Endothelial cell (in vitro differentiated cells): ENCODE results near the gene SPAG17. TPM values are rescaled to one million over a fixed set of nuclear protein-coding genes. Genes with fewer than 3 reads are reported as not detected.

ENCODE experiments used
- DNase-seq: peaks from one replicate; pipeline ENCODE4 v3.0.0; 2021; ENCODE audit warnings: low spot score
- H3K27ac Mint-ChIP-seq: one replicate; pipeline ENCODE4 v1.8.0; 2021; ENCODE audit warnings: mixed read lengths, inconsistent platforms; ENCODE audit not compliant: unreplicated experiment
- H3K27me3 Mint-ChIP-seq: one replicate; pipeline ENCODE4 v1.8.0; 2021; ENCODE audit warnings: mild to moderate bottlenecking, moderate library complexity, mixed read lengths, inconsistent platforms; ENCODE audit not compliant: unreplicated experiment
- H3K36me3 Mint-ChIP-seq: one replicate; pipeline ENCODE4 v1.8.0; 2021; ENCODE audit warnings: mild to moderate bottlenecking, low read depth, mixed read lengths, inconsistent platforms; ENCODE audit not compliant: unreplicated experiment
- H3K4me1 Mint-ChIP-seq: one replicate; pipeline ENCODE4 v1.8.0; 2021; ENCODE audit warnings: mild to moderate bottlenecking, mixed read lengths, inconsistent platforms; ENCODE audit not compliant: unreplicated experiment
- H3K4me3 Mint-ChIP-seq: one replicate; pipeline ENCODE4 v1.8.0; 2021; ENCODE audit warnings: mild to moderate bottlenecking, mixed read lengths, inconsistent platforms; ENCODE audit not compliant: unreplicated experiment
- H3K9me3 Mint-ChIP-seq: one replicate; pipeline ENCODE4 v1.8.0; 2021; ENCODE audit warnings: mixed read lengths, inconsistent platforms; ENCODE audit not compliant: unreplicated experiment
- total RNA-seq: library from RNA; stranded (reverse); fragmentation: NEBNext Ultra II Directional; extraction: Animal tissue kit (Norgen Biotek cat#: 25700); gene quantifications from one replicate; pipeline ENCODE4 v1.2.1, GENCODE V29; 2021; ENCODE audit not compliant: unreplicated experiment
- TF ChIP-seq, protein P1 (sequence below): fragments of 200-600 bp; sonication (generic); IDR thresholded peaks from one replicate; pipeline ENCODE4 v1.5.0; 2021; ENCODE audit warnings: antibody characterized with exemption; ENCODE audit not compliant: unreplicated experiment

Gene SPAG17
- total RNA-seq, 1 donor from 2014 or later, result 9.5 TPM

DNA sequence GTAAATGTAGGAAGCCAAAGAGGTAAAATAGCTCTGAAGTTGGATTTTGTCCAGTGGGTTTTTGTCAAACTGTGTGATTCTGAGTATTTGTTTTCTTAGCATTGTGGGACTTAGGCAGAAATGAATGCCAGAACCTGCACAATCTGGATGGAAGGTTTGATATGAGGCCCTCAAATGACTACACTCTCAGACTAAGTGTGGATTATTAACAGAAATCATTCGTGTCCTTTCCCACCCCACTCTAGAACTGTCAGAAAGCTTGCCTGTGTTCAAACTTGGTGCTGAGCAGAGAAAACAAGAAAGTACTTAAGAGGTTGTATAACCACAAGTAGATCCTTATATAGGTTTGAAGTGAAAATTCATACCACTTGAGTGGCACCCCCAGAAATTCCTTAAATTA, 167.0 kb downstream of the SPAG17 start:
- Mint-ChIP-seq H3K9me3 (no peaks in the 10 kb centered on the region), H3K4me3 (no peak overlapping the region), H3K36me3 (no peaks in the 10 kb centered on the region), H3K4me1 (no peaks in the 10 kb centered on the region), H3K27me3 (no peaks in the 10 kb centered on the region), H3K27ac (no peak overlapping the region)
- TF ChIP-seq, protein P1, sequence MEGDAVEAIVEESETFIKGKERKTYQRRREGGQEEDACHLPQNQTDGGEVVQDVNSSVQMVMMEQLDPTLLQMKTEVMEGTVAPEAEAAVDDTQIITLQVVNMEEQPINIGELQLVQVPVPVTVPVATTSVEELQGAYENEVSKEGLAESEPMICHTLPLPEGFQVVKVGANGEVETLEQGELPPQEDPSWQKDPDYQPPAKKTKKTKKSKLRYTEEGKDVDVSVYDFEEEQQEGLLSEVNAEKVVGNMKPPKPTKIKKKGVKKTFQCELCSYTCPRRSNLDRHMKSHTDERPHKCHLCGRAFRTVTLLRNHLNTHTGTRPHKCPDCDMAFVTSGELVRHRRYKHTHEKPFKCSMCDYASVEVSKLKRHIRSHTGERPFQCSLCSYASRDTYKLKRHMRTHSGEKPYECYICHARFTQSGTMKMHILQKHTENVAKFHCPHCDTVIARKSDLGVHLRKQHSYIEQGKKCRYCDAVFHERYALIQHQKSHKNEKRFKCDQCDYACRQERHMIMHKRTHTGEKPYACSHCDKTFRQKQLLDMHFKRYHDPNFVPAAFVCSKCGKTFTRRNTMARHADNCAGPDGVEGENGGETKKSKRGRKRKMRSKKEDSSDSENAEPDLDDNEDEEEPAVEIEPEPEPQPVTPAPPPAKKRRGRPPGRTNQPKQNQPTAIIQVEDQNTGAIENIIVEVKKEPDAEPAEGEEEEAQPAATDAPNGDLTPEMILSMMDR, result no peak
- DNase-seq, result no peak

DNA sequence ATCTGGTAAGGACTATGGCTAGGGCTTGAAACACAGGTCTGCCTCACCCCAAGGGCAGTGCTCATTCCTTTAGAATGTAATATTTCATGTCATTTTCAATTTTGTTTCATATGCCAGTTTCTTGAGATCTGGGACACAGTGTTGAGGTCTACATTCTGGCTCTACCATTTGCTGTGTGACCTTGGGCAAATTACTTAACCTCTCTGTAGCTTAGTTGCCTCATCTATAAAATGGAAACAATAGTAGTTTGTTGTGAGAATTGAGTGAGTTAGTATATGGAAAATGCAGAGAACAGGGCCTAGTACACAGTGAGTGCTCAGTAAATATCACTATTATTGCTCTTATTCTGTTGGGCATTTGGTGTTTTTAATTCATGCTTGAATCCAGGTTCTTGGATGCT, 171.1 kb downstream of the SPAG17 start:
- H3K4me1 Mint-ChIP-seq, result no peaks in the 10 kb centered on the region
- H3K9me3 Mint-ChIP-seq, result no peaks in the 10 kb centered on the region
- H3K27ac Mint-ChIP-seq, result no peak overlapping the region
- no peak overlapping the region for H3K4me3 Mint-ChIP-seq
- TF ChIP-seq, protein P1, result no peak
- no peaks in the 10 kb centered on the region for H3K27me3 Mint-ChIP-seq
- no peak for DNase-seq
- H3K36me3 Mint-ChIP-seq, result no peaks in the 10 kb centered on the region

DNA sequence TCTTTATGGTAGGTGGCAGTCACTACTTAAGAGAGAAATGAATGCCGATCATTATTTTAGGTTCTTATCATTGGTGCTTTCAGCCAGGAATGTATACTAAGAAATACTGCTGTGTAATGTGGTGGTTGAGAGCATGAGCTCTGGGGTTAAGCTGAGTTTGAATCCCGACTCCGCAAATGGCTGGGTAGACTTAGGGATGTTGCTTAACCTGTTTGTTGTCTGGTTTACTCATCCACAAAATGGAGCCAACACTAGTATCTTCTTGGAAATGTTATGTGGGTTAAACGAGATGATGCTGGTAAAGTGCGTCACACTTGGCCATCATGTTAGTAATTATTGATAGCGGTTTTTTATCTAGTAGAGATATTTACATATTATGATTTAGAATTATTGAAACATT, 171.7 kb downstream of the SPAG17 start:
- DNase-seq, result no peak
- Mint-ChIP-seq H3K4me1 (no peaks in the 10 kb centered on the region), H3K9me3 (no peaks in the 10 kb centered on the region), H3K4me3 (no peak overlapping the region), H3K27ac (no peak overlapping the region), H3K27me3 (no peaks in the 10 kb centered on the region), H3K36me3 (no peaks in the 10 kb centered on the region)
- TF ChIP-seq, protein P1, result no peak

DNA sequence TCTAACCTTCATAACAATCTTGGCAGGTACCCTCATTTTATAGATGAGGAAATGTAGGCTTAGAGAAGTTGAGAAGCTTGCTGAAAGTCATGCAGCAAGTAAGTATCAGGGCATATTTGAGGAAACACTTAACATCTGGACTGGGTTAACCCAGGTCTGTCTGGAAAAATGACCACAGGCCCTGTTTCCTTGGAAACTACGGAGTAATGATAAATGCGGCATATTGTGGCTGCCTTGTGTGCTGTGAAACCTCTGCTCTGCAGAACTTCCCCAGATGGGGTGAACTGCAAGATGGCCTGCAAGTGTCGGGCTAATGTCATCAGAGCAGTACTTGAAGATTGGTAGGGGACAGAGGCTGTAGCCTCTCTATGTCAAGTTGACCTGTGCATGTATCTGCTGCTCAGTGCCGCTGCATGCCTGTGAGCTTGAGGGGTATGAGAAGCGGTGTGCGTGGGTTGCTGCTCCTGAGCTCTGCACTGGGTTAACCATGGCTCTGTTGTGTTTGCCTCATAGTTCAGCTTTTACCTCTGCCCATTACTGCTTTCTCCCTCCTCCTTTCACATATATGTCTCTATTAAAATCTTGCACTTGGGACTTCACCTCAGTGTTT, 172.4 kb downstream of the SPAG17 start:
- TF ChIP-seq, protein P1, result no peak
- Mint-ChIP-seq H3K27ac (no peak overlapping the region), H3K36me3 (no peaks in the 10 kb centered on the region), H3K4me3 (no peak overlapping the region), H3K4me1 (no peaks in the 10 kb centered on the region), H3K9me3 (no peaks in the 10 kb centered on the region), H3K27me3 (no peaks in the 10 kb centered on the region)
- no peak for DNase-seq

DNA sequence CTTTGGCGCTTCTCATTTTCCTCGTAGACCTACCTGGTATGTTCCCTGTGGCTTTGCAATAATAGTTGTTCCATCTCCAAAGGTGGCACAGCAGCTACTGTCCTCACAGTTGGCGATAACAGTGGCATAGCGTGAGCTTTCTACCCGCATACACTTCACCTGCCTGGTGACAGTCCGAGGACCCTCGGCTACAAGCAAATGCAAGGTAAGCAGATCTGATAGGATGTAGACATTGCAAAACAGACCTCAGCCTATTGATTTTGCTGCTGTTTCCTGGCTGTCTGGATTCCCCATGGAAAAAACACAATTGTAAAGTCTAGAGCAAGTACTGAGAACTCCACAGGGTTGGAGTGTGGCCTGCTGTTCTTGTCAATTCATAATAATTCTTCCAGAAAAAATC, 177.0 kb downstream of the SPAG17 start:
- Mint-ChIP-seq H3K27me3 (no peaks in the 10 kb centered on the region), H3K27ac (no peak overlapping the region)
- TF ChIP-seq, protein P1, result no peak

More for the DNA sequence above, 177.0 kb downstream of the SPAG17 start:
- Mint-ChIP-seq H3K9me3 (no peaks in the 10 kb centered on the region), H3K4me3 (no peak overlapping the region), H3K4me1 (peaks cover 3% of the 10 kb centered on the region), H3K36me3 (no peaks in the 10 kb centered on the region)
- DNase-seq, result no peak
